Measurements from ENCODE around the gene FLVCR1.
"Not testable (repeated sequence)": the region's sequence is repeated elsewhere in the genome, so short reads cannot be mapped to it uniquely, and the experiment has no call there.

FLVCR1 gene

GRCh38 chr1:212838145-212838544 lies 19.9 kb upstream of the FLVCR1 start:
- ChIA-PET POLR2A (ENCODE audit: low non-redundant PET) (no interaction called here), CTCF (no interaction called here)

GRCh38 chr1:212844521-212844920 lies 13.6 kb upstream of the FLVCR1 start:
- DNase-seq (ENCODE audit: low spot score); POLR2A ChIA-PET (ENCODE audit: low non-redundant PET); H3K27ac ChIP-seq: not testable (repeated sequence)
- CTCF ChIA-PET, result interaction anchor here (0.5 kb wide), 1 partner anchor 11 kb away, joined by 4 read pairs; no protein-coding TSS in a partner anchor

More at GRCh38 chr1:212838145-212838544, 19.9 kb upstream of the FLVCR1 start:
- TF ChIP-seq CTCF (conservative IDR thresholded peaks at IDR 0.05; ENCODE audit: low read depth), result no peak
- H3K27ac ChIP-seq, result no peak overlapping the region
- DNase-seq (ENCODE audit: low spot score), result no peak

- ChIA-PET CTCF (no interaction called here), POLR2A (ENCODE audit: low non-redundant PET) (no interaction called here)
- TF ChIP-seq CTCF (conservative IDR thresholded peaks at IDR 0.05; ENCODE audit: low read depth), result no peak
- H3K27ac ChIP-seq, result no peak within 1 kb of the TSS
- no peak for DNase-seq (ENCODE audit: low spot score)
These were observed 10.5 kb upstream of the FLVCR1 start, which contains the start of gene SPATA45 for GRCh38 chr1:212847549-212847948. Gene SPATA45, minus strand, starts transcription at chr1:212847649. Its CDS starts 11,500 bp downstream, at chr1:212836149.

GRCh38 chr1:212852105-212852688 lies 5.9 kb upstream of the FLVCR1 start:
- no peak overlapping the region for H3K27ac ChIP-seq
- CTCF ChIA-PET, result interaction anchor here (0.5 kb wide), 1 partner anchor 187 kb away, joined by 3 read pairs; no protein-coding TSS in a partner anchor
- no peak for TF ChIP-seq CTCF (conservative IDR thresholded peaks at IDR 0.05; ENCODE audit: low read depth)
- no peak for DNase-seq (ENCODE audit: low spot score)
- POLR2A ChIA-PET (ENCODE audit: low non-redundant PET), result no interaction called here

GRCh38 chr1:212853658-212854057 lies 4.4 kb upstream of the FLVCR1 start:
- no peak for TF ChIP-seq CTCF (conservative IDR thresholded peaks at IDR 0.05; ENCODE audit: low read depth)
- DNase-seq (ENCODE audit: low spot score), result no peak
- CTCF ChIA-PET, result no interaction called here
- H3K27ac ChIP-seq, result no peak overlapping the region
- POLR2A ChIA-PET (ENCODE audit: low non-redundant PET), result no interaction called here

GRCh38 chr1:212856755-212857154 lies 1.3 kb upstream of the FLVCR1 start:
- POLR2A ChIA-PET (ENCODE audit: low non-redundant PET), result no interaction called here
- no peak for DNase-seq (ENCODE audit: low spot score)
- TF ChIP-seq CTCF (conservative IDR thresholded peaks at IDR 0.05; ENCODE audit: low read depth), result no peak
- H3K27ac ChIP-seq, result peak overlapping the region; percentile 88
- CTCF ChIA-PET, result no interaction called here

- ChIA-PET POLR2A (ENCODE audit: low non-redundant PET) (interaction anchor here (0.5 kb wide), 2 partner anchors 66 to 1423 kb away, joined by 4 read pairs; partner anchors contain the start of gene SMYD2), CTCF (interaction anchor here (0.6 to 0.7 kb wide), 2 partner anchors 43 to 86 kb away, joined by 3 read pairs; no protein-coding TSS in a partner anchor)
- DNase-seq (ENCODE audit: low spot score), result peak; percentile 42
- TF ChIP-seq CTCF (conservative IDR thresholded peaks at IDR 0.05; ENCODE audit: low read depth), result no peak
- peak overlapping the region; percentile 88 for H3K27ac ChIP-seq
These were observed 588 bp downstream of the FLVCR1 start for GRCh38 chr1:212858461-212859265.
